EH (cell line): ENCODE results near the gene OR2C3.
"Not testable (repeated sequence)": the region's sequence is repeated elsewhere in the genome, so short reads cannot be mapped to it uniquely, and the experiment has no call there.

Experiments used
- DNase-seq: peaks from one replicate; pipeline ENCODE4 v3.0.0-alpha.2; 2015; ENCODE audit warnings: low read depth

Gene OR2C3

DNA sequence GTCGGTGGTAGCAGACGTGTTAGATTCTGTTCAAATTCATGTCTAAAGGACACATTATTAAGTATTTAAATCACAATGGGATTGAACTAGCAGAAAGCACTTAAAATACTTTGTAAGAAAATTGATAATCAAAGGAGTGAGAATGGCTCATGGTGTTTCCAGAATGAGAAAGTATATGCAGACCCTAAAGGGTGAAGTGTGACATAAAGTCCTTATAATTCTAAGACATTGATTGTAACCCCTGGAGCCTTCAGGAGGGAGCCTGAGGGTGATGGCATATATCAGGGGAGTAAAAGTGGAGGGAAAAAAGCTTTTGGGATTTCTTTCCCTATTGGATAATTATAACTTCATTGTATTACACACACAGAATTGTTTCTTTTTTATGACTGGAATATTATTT, at the start of gene OR2C3:
Gene OR2C3 (minus strand): TSS at position 101 of the 400 bp plus-strand sequence. CDS start 3,929 bp downstream, outside the sequence.
- DNase-seq: no peak

- DNase-seq: no peak
Observed at GRCh38 chr1:247578946-247579460, 42.8 kb upstream of the OR2C3 start.

- no peak for DNase-seq
Observed at GRCh38 chr1:247576514-247576913, 40.3 kb upstream of the OR2C3 start.

DNA sequence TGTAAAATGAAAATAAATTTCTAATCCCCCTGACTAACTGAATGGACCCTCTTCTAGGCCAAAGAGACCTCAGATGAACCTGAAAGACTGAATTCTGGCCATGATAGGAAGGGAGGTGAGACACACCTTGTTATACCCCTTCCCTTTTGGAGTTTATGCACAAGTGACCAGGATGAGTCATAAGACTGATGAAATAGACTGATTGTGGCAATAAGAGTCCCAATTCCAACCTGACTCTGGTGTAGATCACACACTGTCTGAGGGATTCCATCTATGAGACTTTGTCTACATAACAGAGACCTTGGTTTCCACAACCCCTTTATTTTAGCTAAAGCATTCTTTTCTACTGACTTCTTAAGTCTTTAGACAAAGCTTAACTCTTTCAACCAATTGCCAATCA, 38.4 kb upstream of the OR2C3 start:
- no peak for DNase-seq

GRCh38 chr1:247574236-247574635, 38.0 kb upstream of the OR2C3 start:
- no peak for DNase-seq

GRCh38 chr1:247562198-247562597, 26.0 kb upstream of the OR2C3 start:
- no peak for DNase-seq

DNA sequence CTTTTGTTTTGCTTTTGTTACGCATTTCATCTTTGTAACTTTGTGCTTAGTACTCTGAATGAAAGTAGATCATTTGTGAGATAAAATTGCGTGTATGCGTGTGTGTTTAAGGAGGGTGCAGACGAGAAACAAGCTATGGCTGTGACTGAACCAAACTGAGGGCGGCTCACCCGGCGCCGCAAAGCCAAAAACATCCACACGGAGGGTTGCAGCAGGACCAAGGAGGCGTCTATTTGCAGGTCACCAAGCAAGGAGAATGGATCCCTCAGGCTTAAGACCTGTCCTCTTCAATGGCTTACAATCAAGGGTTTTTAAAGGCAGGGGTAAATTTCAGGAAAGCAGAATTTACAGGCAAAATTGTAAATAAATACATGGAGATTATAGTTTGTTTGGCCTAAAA, 25.5 kb upstream of the OR2C3 start:
- DNase-seq: no peak

DNA sequence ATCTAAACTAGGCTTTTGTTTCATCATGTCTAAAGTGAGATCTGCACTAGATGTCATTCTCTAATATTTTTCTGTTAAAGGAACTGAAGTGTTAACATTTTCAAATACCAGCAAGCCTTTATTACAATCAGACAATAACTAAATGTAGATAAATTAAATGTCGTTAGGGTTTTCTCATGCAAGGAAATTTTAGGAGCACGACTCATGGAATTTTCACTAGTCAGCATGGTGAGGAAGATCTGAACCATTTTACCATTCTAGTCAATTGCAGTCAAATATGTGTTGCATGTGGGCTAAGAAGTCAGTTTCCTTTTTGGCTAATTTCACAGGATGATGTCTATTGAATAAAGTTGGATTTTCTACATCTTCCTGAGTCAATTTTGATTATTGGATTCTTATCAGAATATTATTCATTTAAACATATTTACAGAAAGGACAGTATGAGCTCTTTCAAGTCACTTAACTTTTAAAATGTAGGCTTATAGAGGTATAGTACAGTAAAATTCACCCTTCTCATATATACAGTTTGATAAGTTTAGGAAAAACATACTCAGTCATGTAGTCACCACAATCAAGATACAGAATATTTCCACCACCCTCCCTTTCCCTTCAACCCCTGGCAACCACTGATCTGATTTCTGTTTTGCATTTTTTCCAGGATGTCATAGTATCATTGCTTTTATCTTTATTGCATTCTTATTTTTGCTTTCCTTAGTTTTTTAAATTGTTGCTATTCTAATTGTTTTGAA, 21.9 kb upstream of the OR2C3 start:
- DNase-seq: no peak

- DNase-seq: no peak
Observed at GRCh38 chr1:247552231-247552630, 16.0 kb upstream of the OR2C3 start.

GRCh38 chr1:247551721-247552120, 15.5 kb upstream of the OR2C3 start:
- DNase-seq: peak; percentile 4

DNA sequence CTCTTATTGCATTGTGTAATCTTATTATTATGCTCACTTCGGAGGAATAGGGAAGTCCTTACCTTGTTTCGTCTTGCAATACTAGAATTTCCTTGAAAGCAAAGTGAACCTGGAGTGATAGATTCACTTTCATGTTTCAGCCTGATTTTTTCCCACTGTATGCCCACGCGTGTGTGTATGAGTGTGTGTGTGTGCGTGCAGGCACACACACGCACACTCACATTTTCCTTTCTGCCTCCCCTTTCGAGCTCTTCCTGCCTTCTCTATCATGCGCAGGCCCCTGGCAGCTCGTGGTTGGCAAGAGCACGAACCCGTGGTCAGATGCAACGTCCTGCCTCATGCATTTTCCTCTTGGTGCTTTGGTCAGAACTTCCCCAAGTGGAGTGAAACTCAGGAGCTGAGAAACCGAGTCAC, 12.5 kb upstream of the OR2C3 start, which contains the start of gene GCSAML:
Gene GCSAML (plus strand): TSS at position 366 of the 414 bp plus-strand sequence. CDS start 58 bp downstream, outside the sequence.
- no peak for DNase-seq

- DNase-seq: no peak
Observed at GRCh38 chr1:247548092-247548491, 11.9 kb upstream of the OR2C3 start.

DNA sequence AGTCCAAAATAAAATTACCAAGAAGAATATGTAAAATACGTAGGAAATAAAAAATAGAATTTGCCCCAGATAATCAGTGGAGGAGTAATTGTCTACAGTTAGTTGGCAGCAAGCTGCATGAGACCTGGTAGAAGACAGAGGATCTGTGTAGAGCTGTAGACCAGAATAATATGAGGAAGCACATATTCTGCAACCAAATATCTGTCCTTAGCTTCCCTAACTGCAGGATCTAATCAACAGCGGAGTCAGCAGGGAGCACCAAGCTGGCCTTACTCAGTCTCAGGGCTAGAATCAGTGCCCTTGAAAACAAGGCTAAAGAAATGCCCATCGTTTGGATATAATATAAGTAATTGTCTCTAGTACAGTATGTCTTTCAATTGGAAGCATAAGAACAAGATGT, 6.6 kb upstream of the OR2C3 start:
- no peak for DNase-seq

DNA sequence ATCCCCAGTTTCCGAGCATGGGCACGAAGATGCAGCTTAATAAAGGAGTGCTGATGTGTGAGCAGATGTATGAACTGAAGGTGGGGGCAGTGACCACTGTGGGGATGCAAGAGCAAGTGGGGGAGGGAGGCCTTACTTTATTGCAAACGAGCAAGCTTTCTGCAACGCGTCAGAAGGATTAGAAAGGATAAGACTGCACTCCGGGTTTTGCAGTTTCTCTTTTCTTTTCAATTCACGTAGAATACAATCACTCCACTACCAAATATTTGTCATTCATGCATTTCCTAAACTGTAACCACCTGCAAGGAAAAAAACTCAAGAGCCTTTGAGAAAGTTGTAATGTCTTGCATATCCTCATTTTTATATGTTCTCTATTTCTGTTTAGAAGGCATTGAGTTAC, 4.3 kb upstream of the OR2C3 start:
- no peak for DNase-seq

- DNase-seq: no peak
Observed at GRCh38 chr1:247539215-247539614, 3.0 kb upstream of the OR2C3 start.

GRCh38 chr1:247538561-247538960, 2.3 kb upstream of the OR2C3 start:
- no peak for DNase-seq

- DNase-seq: no peak
Observed at GRCh38 chr1:247535402-247535801, 838 bp downstream of the OR2C3 start.

GRCh38 chr1:247531937-247532336, 4.3 kb downstream of the OR2C3 start:
- no peak for DNase-seq

DNA sequence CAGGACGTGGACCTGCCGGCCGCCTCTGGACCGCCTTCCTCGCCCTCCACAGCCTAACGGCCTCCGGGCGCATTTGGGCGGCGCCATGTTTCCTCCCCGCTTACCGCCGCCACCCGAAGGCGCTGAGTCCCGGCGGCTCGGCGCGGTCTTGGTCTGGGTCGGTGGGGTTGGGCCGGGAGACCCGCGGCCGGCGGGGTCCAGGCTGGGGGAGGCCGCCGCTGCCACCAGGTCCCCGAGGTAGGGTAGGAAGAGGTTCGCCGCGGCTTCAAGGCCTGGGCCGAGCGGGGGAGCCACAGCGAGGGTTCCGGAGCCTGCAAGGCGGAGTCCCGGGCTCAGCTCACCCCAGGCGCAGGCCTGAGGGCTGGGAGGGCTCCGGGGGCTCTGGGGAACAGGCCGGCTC, 5.5 kb downstream of the OR2C3 start:
- no peak for DNase-seq

DNA sequence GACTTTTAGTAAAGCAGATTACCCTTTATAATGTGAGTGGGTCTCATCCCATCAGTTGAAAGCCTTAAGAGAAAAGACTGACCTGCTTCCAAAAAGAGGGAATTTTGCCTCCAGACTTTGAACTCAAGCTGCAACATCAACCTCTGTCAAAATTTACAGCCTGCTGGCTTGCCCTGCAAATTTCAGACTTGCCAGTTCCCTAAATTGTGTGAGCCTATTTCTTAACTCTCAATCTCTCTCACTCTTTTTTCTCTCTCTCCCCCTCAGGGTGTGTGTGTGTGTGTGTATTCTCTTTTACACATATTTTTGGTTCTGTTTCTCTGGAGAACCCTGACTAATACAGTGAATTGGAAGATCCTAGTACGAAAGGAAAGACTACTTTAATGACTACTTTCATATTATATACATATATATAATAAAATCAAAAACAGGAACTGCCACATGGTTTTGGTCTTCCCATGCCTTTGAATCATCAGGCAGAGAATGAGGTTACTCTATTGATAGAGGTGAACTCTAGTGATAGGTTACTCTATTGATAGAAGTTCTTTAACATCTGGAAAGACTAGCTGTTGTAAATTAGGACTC, 6.4 kb downstream of the OR2C3 start:
- DNase-seq: no peak

GRCh38 chr1:247528812-247529474, 7.3 kb downstream of the OR2C3 start:
- no peak for DNase-seq

DNA sequence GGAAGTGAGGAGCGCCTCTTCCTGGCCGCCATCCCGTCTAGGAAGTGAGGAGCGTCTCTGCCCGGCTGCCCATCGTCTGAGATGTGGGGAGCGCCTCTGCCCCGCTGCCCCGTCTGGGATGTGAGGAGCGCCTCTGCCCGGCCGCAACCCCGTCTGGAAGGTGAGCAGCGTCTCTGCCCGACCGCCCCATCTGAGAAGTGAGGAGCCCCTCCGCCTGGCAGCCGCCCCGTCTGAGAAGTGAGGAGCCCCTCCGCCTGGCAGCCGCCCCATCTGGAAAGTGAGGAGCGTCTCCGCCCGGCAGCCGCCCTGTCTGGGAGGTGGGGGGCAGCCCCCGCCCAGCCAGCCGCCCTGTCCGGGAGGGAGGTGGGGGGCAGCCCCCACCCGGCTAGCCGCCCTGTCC, 14.4 kb downstream of the OR2C3 start:
- DNase-seq: not testable (repeated sequence)

DNA sequence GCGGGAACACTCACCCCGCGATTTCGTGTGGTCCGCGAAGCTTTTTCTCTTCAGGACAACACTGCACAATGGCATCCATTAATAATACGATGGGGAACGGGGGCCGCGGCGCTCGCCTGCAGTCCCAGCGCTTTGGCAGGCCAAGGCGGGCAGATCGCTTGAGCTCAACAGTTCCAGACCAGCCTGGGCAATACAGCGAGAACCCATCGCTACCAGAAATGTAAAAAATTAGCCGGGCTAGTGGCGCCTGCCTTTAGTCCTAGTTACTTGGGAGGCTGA, 17.7 kb downstream of the OR2C3 start:
- no peak for DNase-seq
